ENCODE results near the gene PACSIN1.
A peak's percentile ranks its signal among the peaks of the same experiment; 100 is the strongest.

PACSIN1 gene

GRCh38 chr6:34560366-34561226 is 94.7 kb downstream of the PACSIN1 start:
- peak in 1 of 56 donors; percentile 21 for DNase-seq

- DNase-seq, result no peak
Observed at GRCh38 chr6:34561227-34561530, 95.3 kb downstream of the PACSIN1 start.

GRCh38 chr6:34562350-34562749 is 96.5 kb downstream of the PACSIN1 start:
- no peak for DNase-seq

- no peak for DNase-seq
Observed at GRCh38 chr6:34562861-34563512, 97.1 kb downstream of the PACSIN1 start.

GRCh38 chr6:34563513-34563870 is 97.6 kb downstream of the PACSIN1 start:
- DNase-seq, result no peak

GRCh38 chr6:34564181-34564580 is 98.3 kb downstream of the PACSIN1 start:
- DNase-seq, result no peak

- DNase-seq, result no peak
Observed at GRCh38 chr6:34565722-34566137, 99.9 kb downstream of the PACSIN1 start.

GRCh38 chr6:34566830-34567546 is 101.1 kb downstream of the PACSIN1 start:
- no peak for DNase-seq

GRCh38 chr6:34568341-34569201 is 102.7 kb downstream of the PACSIN1 start:
- no peak for DNase-seq

- DNase-seq, result no peak
Observed at GRCh38 chr6:34569361-34569973, 103.6 kb downstream of the PACSIN1 start.

- DNase-seq, result no peak
Observed at GRCh38 chr6:34570066-34570833, 104.4 kb downstream of the PACSIN1 start.

- DNase-seq, result no peak
Observed at GRCh38 chr6:34571388-34571787, 105.5 kb downstream of the PACSIN1 start.

- no peak for DNase-seq
Observed at GRCh38 chr6:34572021-34572420, 106.1 kb downstream of the PACSIN1 start.

- no peak for DNase-seq
Observed at GRCh38 chr6:34572585-34572984, 106.7 kb downstream of the PACSIN1 start.

GRCh38 chr6:34573567-34574183 is 107.8 kb downstream of the PACSIN1 start:
- DNase-seq, result no peak

- no peak for DNase-seq
Observed at GRCh38 chr6:34574647-34575293, 108.9 kb downstream of the PACSIN1 start.

GRCh38 chr6:34575326-34575725 is 109.5 kb downstream of the PACSIN1 start:
- no peak for DNase-seq

GRCh38 chr6:34576286-34576955 is 110.5 kb downstream of the PACSIN1 start:
- no peak for DNase-seq
